ENCODE results near the gene IL10.
"Not testable (repeated sequence)": the region's sequence is repeated elsewhere in the genome, so short reads cannot be mapped to it uniquely, and the experiment has no call there.

The IL10 gene

GRCh38 chr1:206793620-206794019, 21.3 kb upstream of the IL10 start:
- DNase-seq (ENCODE audit: low spot score), result no peak

DNA sequence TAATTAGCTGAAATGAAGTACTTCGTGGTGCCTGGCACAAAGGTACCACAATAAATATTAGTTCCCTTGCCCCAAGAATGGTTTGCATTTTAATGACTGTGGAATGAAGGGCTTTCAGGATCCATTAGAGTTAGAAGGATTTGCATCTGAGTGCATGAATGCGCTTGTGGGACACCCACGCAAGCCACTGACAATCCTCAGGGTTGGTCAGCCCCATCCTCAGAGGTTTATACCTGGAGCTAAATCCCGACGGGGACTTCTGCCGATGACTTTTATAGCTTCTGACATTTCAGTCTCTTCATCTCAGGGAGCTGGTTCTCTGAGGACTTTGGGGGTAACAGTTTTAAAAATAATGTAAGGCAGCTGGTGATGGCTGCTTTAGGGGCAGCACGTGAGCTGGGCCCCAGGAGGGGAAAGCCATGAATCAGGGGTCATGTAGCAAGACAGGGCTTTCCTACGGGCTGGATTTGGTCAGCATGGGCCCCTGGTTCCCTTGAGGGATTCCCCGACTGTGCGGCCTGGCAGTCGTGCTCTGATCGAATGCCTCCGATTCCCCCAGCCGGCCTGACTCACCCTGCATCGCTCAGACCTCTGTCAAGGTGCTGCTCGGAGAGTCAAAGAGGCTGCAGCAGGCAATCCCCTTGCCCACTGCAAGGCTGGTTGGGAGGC, 20.8 kb upstream of the IL10 start:
- DNase-seq (ENCODE audit: low spot score), result no peak

DNA sequence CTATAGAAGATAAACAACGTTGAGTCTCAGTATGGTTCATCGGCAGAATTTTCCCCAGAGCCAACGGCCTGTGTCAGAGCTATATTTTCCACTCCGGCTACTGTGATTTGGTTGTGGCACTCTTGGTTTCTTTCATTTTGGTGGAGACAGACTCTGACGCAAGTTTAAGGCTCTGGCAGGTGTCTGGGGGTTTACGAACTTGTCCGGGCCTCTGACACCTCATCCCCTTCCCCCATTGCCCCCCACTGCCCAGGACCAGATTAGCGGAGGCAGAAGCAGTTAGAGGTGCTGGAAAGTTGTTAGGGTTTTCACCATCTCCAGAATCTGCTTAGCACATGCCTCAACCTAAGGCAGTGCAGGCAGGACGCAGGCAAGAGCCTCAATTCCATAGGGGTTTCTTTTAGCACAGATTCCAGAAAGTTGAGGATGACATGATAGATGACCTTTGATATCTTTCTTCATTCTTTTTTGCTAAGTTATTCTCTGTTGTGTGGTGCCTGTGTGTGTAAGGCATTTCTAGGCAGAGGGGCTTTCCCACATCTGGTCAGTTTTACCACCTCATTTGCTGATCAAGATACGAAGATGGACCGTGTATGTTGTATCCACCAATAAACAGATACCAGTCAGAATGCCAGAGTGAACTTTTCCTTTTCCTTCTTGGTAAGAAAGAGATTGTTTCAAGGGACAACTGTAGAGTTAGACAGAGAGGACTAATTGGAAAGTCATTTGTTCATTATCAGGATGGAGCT, 18.4 kb upstream of the IL10 start:
- no peak for DNase-seq (ENCODE audit: low spot score)

- DNase-seq (ENCODE audit: low spot score), result no peak
These were observed 16.3 kb upstream of the IL10 start for GRCh38 chr1:206788487-206789050.

GRCh38 chr1:206787891-206788290, 15.6 kb upstream of the IL10 start:
- no peak for DNase-seq (ENCODE audit: low spot score)

DNA sequence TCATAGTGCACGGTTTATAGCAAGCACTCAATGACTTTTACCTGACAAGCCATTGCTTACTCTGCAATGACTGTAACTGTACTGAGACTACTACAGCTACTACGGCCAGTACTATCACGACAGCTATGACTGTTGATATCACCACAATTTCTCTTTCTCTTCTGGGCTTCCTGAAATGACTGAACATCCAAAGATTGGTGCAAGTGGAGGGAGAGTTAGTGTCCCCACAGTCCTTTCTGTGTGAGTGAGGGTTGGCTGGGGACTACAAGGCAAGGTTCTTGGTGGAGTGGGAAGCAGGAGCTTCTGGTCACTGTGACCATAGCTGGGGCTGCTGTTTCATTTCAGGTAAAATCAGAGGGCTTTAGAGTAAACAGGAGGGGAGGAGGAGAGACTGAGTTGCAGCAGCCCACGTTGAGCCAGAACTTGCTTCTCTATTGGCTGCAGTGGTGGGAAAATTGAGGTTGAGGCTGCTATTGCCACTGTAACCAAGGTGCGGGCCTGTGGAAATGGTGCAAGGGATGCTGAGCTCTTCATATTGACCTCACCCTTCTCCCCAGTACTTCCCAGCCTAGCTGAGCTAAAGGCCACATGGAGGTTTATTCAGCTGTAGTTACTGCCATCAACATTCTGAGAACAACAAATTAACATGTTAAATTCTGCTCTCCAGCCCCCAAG, 14.1 kb upstream of the IL10 start:
- DNase-seq (ENCODE audit: low spot score), result no peak

GRCh38 chr1:206785182-206785765, 13.0 kb upstream of the IL10 start:
- no peak for DNase-seq (ENCODE audit: low spot score)

- peak; percentile 65 for DNase-seq (ENCODE audit: low spot score)
These were observed 12.2 kb upstream of the IL10 start for GRCh38 chr1:206784471-206784903.

- DNase-seq (ENCODE audit: low spot score), result no peak
These were observed 11.2 kb upstream of the IL10 start for GRCh38 chr1:206783506-206783905.

DNA sequence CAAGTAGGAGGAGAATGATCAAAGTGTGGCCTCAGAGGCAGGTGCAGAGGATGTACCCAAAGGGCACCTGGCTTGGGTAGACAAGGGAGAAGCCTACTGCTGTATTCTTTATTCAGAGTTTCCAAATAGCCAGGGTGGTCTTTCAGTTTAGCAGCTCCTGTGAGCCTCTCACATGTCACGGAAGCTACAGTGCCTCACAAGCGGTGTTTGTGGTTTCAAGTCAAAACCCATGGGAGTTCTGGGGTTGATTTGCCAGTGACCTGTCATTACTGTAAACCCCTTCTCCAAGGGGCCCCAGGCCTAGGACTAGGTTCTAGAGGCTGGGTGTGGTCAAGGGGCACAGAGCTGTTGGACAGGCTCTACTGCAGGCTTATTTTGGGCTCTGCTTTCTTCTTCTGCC, 10.2 kb upstream of the IL10 start:
- DNase-seq (ENCODE audit: low spot score), result no peak

- no peak for DNase-seq (ENCODE audit: low spot score)
These were observed 7.3 kb upstream of the IL10 start for GRCh38 chr1:206779638-206780037.

- DNase-seq (ENCODE audit: low spot score), result not testable (repeated sequence)
These were observed 6.6 kb upstream of the IL10 start for GRCh38 chr1:206778911-206779310.

DNA sequence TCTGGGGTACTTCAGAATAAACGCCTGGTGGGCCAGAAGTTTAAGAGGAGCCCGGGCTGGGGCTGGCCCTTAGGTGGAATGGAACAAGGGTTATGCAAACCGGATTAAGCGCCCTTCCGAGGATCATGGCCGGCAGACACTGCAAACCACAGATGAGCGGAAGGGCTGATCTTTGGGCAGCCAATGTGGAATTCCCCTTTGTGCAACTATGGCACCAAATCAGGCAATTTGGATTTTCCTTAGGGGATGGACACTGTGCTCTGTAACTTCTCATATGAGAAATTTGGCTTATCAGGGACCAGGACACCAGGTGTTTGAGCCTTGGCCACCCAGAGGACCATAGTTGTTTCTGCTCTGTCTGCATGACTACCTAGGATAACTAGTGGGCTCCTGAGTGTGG, 5.7 kb upstream of the IL10 start:
- DNase-seq (ENCODE audit: low spot score), result no peak

DNA sequence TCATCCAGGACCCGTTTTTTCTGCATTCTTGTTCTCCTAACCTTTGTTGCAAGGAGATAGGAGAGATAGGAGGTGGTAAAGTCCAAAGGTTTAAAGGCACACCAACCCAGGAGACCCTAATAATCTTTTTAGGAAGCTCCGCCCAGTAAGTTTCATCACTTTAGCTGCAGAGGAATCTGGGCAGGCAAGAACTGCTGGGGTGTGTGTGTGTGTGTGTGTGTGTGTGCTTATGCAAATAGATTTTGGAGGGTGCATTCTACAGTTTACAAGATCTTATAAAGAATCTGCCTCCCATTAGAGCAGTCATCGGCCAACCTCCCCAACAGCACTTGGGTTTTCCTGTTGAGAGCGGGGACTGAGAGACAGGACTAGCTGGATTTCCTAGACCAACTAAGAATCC, 3.9 kb upstream of the IL10 start:
- no peak for DNase-seq (ENCODE audit: low spot score)

- no peak for DNase-seq (ENCODE audit: low spot score)
These were observed 1.8 kb upstream of the IL10 start for GRCh38 chr1:206774093-206774492.

- DNase-seq (ENCODE audit: low spot score), result no peak
These were observed 979 bp downstream of the IL10 start for GRCh38 chr1:206771338-206771692.

GRCh38 chr1:206770531-206771337, 1.6 kb downstream of the IL10 start, which contains the start of gene IL19:
TSS of gene IL19 (plus strand) at chr1:206770773. CDS start at chr1:206836663, 65,890 bp downstream.
- peak; percentile 59 for DNase-seq (ENCODE audit: low spot score)

- DNase-seq (ENCODE audit: low spot score), result peak; percentile 43
These were observed 3.0 kb downstream of the IL10 start for GRCh38 chr1:206769304-206769731.

- DNase-seq (ENCODE audit: low spot score), result no peak
These were observed 3.6 kb downstream of the IL10 start for GRCh38 chr1:206768472-206769303.

GRCh38 chr1:206766251-206766856, 5.9 kb downstream of the IL10 start:
- peak; percentile 69 for DNase-seq (ENCODE audit: low spot score)

All from CD4-positive, alpha-beta T cell treated with Interleukin-15 for 4 hours (primary cell).